ENCODE data around the gene TNFAIP8.

TNFAIP8 gene

DNA sequence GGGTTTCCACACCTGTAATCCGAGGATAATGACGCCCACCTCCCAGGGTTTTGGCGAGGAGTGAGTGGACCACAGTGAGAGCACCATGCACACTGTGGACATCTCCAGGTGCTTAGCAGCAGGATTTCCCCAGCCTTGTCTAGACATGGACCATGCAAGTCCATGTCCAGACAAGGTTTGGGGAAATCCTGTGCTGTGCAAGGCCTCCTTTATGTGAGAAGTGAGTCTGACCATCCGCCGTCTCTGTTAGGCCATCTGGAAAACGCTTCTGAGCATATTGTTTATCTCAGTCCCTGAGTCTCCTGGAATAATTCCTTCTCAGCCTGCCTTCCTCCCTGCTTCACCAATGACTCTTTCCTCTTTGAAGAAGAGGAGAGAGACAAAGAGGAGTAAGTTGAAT, 26.2 kb upstream of the TNFAIP8 start:
- no peak for ATAC-seq

DNA sequence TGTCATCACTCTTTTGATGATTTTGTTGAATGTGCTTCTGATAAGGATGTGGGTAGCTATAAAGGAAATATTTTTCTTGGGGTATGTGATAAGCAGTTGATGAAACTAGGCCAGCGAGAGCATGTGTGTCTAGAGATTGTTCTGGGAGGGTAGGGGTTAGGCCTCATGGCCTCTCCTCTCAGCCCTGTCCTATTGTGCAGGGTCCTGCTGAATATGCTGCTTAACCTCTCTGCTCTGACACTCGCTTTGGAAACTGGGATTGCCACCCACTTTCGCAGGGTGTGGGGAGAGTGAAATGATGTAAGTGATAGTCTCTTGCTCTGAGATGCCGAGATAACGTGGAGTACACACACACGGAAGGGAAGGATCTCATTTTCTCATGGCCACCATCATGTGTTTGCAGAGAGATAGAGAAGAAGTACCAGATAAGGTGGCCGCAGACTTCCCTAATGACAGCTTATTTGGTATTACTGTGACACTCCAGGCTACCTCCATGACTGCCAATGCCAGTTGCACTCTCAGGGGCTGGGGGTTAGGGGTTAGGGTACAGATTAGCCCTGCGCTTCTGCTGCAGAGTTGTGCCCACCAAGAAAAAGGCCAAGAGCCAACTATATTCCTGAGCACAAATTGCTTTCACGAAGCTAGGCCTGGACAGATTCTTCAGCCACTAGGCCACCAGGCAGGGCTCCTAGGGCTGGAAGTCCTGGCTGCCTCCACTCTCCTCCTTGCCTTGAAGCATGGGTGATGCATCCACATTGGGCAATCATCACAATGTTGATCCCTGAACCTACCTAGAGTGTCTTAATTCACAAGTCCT, 25.2 kb upstream of the TNFAIP8 start:
- ATAC-seq, result peak; percentile 11 to 19

- no peak for ATAC-seq
Observed at GRCh38 chr5:119331566-119332095, 24.2 kb upstream of the TNFAIP8 start.

- ATAC-seq, result no peak
Observed at GRCh38 chr5:119332208-119332607, 23.6 kb upstream of the TNFAIP8 start.

DNA sequence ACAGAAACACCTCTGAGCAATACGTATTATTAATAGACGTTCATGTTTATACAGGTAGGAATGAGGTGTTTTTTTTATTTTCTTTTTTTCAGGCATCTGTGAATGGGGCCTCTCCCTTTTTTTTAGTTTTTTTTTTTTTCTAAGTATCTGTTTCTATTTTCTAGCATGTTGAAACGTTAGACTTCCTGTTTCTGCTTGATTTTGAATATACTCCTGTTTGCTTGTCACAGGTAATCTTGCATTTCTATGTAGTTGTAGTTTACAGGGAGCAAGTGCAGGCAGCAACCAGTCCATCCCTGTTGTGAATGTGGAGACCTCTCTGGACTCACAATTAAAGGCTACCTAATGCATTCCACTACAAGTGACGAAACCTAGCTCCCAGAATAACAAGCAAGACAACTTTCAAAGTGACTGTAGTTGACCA, 22.8 kb upstream of the TNFAIP8 start:
- ATAC-seq, result no peak

DNA sequence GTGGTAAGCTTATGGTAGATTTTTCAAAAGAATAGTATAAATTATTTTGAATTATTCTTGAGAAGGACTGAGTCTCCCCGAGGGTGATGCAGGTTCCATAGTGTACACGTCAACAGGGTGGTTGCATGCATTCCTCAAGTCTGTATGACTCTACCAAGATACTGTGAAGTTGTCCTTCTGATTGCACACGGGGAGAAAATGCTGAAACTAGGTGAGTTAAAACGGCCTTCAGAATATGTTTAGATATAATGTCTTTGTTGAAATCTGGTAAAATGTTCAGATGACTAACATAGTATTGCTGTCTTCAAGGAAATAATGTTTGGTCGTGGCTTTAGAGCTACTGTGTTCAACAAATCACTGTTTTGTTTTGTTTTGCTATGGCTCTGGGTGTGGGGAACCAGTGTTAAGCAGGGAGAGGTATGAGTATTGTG, 22.4 kb upstream of the TNFAIP8 start:
- ATAC-seq, result peak; percentile 33 to 46

DNA sequence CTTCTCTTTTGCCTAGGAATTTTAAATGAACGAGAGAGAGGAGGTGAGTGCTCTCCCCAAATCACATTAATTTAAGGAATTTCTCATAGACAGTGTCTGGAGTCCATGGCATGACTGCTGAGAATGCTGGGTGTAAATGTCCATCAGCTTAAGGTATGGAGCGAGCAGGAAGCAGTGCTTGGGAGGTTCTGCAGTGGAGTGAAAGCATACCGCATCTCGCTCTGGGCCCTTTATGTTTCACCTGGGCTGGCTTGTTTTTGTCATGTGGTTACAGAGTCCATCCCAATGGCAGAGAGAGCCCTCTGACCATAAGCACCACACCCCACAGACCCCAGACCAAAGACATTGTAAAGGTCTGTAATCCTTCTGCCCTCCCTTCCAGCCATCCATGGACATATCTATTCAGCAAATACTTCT, 20.6 kb upstream of the TNFAIP8 start:
- no peak for ATAC-seq

DNA sequence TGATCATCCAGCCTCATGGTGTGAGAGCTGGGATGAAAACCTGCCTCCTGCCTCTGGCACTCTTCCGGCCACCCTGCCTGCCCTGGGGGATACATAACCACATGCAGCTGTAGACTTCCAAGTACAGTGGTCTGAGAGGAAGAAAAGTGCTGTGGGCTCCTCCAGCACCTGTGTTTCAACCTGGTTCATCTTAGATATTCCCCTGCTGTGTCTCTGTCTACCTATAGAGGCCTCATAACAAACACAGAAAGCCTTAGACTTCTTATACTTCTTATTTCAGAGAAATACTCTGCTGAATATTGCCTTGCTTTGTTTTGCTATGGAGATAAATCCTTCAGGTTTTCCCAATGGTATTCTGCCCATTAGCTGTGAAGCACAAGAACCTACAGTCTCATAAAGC, 19.6 kb upstream of the TNFAIP8 start:
- no peak for ATAC-seq

GRCh38 chr5:119336845-119337580, 18.8 kb upstream of the TNFAIP8 start:
- no peak for ATAC-seq

DNA sequence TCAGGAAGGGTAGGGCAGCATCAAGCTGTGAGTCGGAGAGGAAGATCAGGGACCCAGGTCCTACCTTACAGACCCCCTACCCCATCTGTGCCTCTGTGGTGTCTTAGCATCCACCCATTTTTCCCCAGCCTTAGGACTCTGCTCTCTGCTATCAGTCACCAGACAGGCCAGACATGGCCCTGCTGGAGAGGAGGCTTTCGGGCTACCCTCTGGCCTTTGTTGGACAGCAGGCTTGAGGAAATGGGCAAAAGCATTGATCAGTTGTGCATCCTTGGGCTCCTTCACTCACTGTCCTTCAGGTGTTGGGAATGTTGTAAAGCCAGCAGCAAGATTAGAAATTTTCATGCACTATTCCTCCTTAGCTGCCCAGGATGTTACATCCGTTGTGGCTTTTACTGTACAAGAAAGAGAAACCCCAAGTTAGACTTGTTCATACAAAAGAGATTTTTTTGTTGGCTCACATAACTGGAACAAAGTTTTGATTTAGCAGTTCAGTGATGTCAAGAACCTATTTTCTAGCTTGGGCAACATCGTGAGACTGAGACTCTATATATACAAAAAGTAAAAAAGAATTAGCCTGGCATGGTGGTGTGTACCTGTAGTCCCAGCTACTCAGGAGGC, 17.4 kb upstream of the TNFAIP8 start:
- no peak for ATAC-seq

DNA sequence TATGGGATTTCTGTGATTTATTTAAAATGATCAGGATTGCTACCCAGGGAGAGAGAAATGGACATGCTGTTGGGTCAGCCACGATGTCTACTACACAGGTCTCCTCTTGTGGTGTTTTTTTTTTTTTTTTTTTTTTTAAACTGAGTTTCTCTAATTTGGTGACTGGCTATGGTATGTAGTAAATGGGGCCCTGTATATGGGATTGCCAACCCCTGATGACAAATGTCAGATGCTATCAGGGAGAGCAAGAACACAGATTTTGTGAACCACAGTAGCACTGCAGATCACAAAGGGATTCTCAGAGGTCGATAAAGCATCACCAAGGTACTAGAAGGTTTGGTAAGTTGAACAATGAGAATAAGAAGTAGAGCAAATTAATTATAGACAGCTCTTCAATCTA, 16.5 kb upstream of the TNFAIP8 start:
- no peak for ATAC-seq

DNA sequence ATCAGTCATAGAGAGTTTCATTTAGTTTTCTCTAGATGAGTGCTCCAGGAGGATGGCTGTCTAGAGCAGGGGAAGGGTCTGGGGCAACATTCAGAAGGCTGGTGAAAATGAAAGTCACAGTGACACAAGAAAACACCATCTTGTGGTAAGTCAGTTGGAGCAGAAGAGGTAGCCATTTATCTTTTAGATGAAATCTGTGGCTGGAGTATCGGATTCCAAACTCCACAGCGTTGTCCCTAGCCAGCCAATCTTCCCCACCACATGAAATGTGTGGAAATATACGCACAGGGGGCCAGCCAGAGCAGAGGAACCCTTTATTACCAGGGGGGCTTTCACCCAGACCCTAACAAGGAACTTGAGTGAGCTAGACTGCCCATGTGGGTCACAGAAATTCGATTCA, 15.9 kb upstream of the TNFAIP8 start:
- no peak for ATAC-seq

GRCh38 chr5:119340597-119341218, 15.1 kb upstream of the TNFAIP8 start:
- ATAC-seq, result no peak

DNA sequence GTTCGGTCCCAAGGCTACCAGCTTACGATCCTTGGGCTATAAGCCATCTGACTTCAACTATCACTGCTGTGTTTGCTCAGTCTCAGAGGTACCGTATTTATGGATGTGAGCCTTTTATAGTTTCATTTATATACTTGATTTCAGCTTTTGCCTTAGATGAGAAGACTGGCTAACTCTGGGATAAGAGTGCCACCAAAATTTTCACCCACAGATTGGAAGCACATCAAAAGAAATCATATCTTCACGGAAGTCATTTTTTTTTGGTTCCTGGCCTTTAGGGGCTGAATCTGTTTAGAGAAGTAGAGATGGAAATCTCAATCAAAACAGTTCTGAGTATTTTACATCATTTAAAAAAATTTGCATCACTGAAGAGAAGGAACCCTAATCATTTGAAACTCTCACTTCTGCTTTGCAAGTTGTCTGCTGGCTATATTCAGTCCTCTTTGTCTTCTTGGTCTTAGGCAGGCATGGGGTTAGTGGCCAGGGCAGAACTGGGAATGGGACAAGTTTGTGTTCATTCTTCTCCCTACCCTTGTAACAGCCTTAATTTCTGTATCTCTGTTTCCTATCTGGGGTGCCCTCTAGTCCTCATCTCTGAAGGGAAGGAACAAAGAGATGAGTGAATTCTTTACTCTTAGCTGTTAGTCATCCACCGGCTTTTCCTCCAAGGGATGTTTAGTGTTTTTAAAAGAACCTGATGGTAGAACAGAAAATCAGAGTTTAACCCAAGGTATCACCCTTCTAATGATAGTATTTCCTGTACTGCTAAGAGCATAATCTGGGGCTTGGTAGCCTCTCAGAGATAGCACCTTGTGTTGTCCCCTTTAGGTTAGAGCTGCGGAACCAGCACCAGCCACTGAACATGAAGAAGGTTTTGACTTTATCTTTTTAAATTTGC, 14.1 kb upstream of the TNFAIP8 start:
- ATAC-seq, result peak; percentile 42 to 48

DNA sequence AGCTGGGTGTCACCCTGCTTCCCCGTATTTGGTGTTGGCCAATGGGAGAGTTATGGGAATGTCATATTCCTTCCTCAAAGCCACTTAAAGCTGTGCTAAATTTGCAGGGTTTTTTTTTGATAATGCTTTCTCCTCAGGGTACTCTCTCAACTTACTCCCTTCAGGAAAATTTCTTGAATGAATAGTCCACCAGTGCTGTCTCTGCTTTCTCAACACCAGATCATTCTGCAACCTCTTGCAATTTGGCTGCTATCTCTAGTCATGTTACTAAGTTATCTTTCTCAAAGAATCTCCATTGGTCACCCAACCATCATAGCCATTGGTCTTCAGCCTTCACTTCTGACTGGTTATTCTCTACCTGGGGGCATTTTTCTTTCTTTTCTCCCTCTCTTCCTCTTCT, 13.4 kb upstream of the TNFAIP8 start:
- ATAC-seq, result no peak

DNA sequence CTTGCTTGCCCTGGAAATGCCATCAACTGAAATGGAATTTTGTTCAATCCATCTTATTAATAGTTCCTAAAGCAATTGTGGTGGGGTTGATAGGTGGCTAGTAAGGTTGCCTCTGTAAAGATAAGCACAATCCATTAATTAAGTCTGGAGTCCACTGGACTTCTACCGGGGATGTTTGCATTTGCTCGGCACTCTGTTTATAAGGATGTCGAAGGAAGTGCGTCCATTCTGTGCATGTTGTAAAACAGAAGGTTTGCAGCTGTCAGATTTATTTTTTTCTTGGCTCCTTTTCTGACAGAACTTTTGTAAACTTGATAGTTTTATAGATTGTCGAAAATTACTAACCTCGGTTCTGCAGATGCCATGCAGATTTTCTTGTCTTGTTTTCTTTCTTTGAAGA, 12.8 kb upstream of the TNFAIP8 start:
- no peak for ATAC-seq

DNA sequence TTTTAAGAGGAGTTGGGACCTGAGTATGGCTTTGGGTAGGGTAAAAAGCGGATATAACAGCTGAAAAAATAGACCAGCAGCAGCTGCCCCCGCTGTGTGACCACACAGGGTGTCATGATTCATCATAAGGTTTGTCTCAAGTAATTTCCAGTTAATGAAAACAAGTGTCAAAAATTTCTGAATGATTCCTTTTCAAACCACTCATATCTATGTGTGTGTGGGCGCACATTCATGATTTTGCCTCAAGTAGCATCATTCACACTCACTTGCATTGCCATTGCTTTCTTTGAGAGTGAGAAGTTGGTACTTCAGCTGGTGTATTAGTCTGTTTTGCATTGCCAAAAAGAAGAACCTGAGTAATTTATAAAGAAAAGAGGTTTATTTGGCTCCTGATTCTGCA, 12.1 kb upstream of the TNFAIP8 start:
- ATAC-seq, result peak; percentile 73

DNA sequence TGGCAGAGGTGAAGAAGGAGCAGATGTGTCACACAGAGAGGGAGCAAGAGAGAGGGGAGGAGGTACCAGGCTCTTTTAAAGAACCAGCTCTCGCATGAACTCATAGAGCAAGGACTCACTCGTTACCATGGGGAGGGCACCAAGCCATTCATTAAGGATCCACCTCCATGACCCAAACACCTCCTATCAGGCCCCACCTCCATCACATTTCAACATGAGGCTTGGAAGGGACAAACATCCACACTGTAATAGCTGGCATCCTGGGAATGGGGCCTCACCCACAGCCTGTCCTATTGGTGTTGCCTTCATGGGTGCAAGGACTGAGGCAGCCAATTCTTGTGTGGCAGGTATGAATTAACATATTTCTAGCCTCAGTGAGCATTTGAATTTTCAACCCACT, 11.6 kb upstream of the TNFAIP8 start:
- peak; percentile 2 to 4 for ATAC-seq

DNA sequence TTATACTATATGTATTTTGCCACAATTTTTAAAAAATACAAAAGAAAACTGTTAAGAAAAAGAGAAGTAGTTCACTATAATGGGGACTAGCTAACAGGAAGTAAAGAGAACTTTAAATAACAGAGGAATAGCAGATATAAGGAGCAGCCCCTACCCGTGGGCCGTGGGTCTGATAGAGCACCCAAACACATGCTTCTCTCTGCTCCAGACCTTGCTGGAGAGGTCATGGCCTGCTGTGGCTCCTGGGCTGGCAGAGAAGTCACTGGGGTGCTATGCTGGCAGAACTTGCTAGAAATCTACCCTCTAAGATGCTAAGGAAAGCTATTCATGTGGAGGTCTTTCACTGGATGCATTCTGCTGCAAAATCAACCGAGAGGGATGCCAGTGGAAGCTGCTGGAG, 10.0 kb upstream of the TNFAIP8 start:
- ATAC-seq, result no peak

- no peak for ATAC-seq
Observed at GRCh38 chr5:119346394-119346793, 9.4 kb upstream of the TNFAIP8 start.

DNA sequence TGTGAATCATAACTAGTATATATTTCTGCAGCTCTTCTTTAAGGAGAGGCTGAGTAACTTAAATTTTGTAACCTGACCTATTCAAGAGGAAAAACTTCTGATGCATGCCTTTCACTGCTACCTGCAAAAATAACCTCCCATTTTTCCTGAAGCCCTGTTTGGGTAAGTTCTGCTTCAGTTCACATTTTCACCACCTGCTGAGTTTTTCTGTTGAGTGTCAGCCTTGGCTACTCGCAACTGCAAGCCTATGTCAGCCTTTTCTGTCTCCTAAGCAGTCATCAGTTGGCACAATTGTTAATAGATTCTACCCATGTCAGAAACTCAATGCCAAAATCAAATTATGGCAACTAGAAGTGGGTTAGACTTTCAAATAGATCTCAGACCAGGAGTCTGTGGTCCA, 8.2 kb upstream of the TNFAIP8 start:
- ATAC-seq, result no peak

DNA sequence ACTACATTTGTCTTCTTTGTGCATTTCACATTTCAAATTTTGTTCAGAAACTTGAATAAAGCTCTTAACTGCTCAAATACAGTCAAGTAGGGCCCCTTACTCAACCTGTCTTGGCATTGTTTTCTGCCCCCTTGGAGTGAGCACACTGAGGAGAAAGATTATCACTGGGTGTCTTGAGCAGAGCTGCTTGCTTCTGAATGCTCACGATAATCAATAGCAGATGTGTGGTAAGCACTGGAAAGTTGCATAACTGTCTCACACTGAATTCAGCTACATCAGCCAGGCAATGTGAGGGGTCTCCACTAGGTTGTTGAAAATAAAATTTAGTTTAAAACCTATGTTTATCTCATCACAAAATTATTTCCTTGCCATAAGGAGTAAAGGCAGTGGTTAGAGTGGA, 7.8 kb upstream of the TNFAIP8 start:
- no peak for ATAC-seq

Data from activated CD4-positive, CD25-positive, alpha-beta regulatory T cell treated with anti-CD3 and anti-CD28 coated beads, Interleukin-2, amount 50 U/mL, for 24 hours (primary cell).